WTC11 (cell line): ENCODE data around the gene CNTNAP2. TPM values are rescaled to one million over a fixed set of nuclear protein-coding genes. Genes with fewer than 3 reads are reported as not detected.

Source experiments
- ATAC-seq: fragments of 200-7000 bp; cut with Tn5 transposase; 2 replicates; pipeline ENCODE4 v1.10.0; 2021; ENCODE audit warnings: mild to moderate bottlenecking, moderate library complexity
- CTCF ChIA-PET: fragments of 300-600 bp; sonication (Branson Sonifier 250); formaldehyde crosslinking; loops from one replicate; lab custom pipeline; 2021; ENCODE audit warnings: antibody characterized with exemption; lab: Charles Lee
- POLR2A ChIA-PET: fragments of 350-600 bp; sonication (Branson Sonifier 250); formaldehyde crosslinking; loops from one replicate; lab custom pipeline; 2021; ENCODE audit warnings: antibody characterized with exemption; lab: Charles Lee
- DNase-seq: peaks from one replicate; pipeline ENCODE4 v3.0.0; 2021; ENCODE audit warnings: low spot score
- H3K27ac Mint-ChIP-seq: 2 replicates; pipeline ENCODE4 v1.8.0; 2021; ENCODE audit warnings: mixed read lengths
- H3K27me3 Mint-ChIP-seq: 2 replicates; pipeline ENCODE4 v1.8.0; 2021; ENCODE audit warnings: low read depth, mild to moderate bottlenecking, moderate library complexity, mixed read lengths
- H3K36me3 Mint-ChIP-seq: 2 replicates; pipeline ENCODE4 v1.8.0; 2021; ENCODE audit warnings: mixed read lengths
- H3K4me1 Mint-ChIP-seq: 2 replicates; pipeline ENCODE4 v1.8.0; 2022; ENCODE audit warnings: mixed read lengths
- H3K4me3 Mint-ChIP-seq: 2 replicates; pipeline ENCODE4 v1.8.0; 2021; ENCODE audit warnings: mild to moderate bottlenecking, moderate library complexity, mixed read lengths
- H3K9me3 Mint-ChIP-seq: 2 replicates; pipeline ENCODE4 v1.8.0; 2021; ENCODE audit warnings: mixed read lengths
- CREB1 ChIP-seq: sonication (generic); formaldehyde crosslinking; IDR thresholded peaks from 2 replicates; pipeline ENCODE4 v1.8.0; 2023; ENCODE audit warnings: mild to moderate bottlenecking, missing genetic modification reagents
- EMX1 ChIP-seq: fragments of 250-450 bp; sonication (Bioruptor Pico); IDR thresholded peaks from 2 replicates; pipeline ENCODE4 v1.8.0; 2021; ENCODE audit warnings: mild to moderate bottlenecking
- FOXP1 ChIP-seq: sonication (generic); formaldehyde crosslinking; IDR thresholded peaks from 2 replicates; pipeline ENCODE4 v1.8.0; 2022; ENCODE audit warnings: missing genetic modification reagents, mild to moderate bottlenecking, moderate library complexity, borderline replicate concordance
- HMGXB4 ChIP-seq: sonication (generic); formaldehyde crosslinking; IDR thresholded peaks from 2 replicates; pipeline ENCODE4 v1.8.1; 2023; ENCODE audit warnings: mild to moderate bottlenecking, moderate library complexity, missing genetic modification reagents
- MAX ChIP-seq: sonication (generic); formaldehyde crosslinking; IDR thresholded peaks from 2 replicates; pipeline ENCODE4 v1.8.0; 2022; ENCODE audit warnings: mild to moderate bottlenecking, missing genetic modification reagents
- NR1H2 ChIP-seq: sonication (generic); formaldehyde crosslinking; IDR thresholded peaks from 2 replicates; pipeline ENCODE4 v1.9.0; 2021; ENCODE audit warnings: mild to moderate bottlenecking, moderate library complexity, missing genetic modification reagents
- NR3C1 ChIP-seq: sonication (generic); formaldehyde crosslinking; conservative IDR thresholded peaks from 2 replicates; pipeline ENCODE4 v1.8.1; 2023; ENCODE audit warnings: low read depth, mild to moderate bottlenecking, missing genetic modification reagents
- PREB ChIP-seq: sonication (generic); formaldehyde crosslinking; IDR thresholded peaks from 2 replicates; pipeline ENCODE4 v1.8.1; 2022; ENCODE audit warnings: mild to moderate bottlenecking, missing genetic modification reagents, moderate library complexity, borderline replicate concordance
- RELA ChIP-seq: sonication (generic); formaldehyde crosslinking; IDR thresholded peaks from 2 replicates; pipeline ENCODE4 v1.8.1; 2022; ENCODE audit warnings: missing genetic modification reagents, mild to moderate bottlenecking, borderline replicate concordance
- SP1 ChIP-seq: sonication (generic); formaldehyde crosslinking; conservative IDR thresholded peaks from 2 replicates; pipeline ENCODE4 v1.8.1; 2022; ENCODE audit warnings: missing genetic modification reagents
- TCF7 ChIP-seq: sonication (generic); formaldehyde crosslinking; IDR thresholded peaks from 2 replicates; pipeline ENCODE4 v1.8.0; 2022; ENCODE audit warnings: mild to moderate bottlenecking, low read depth, missing genetic modification reagents, moderate library complexity
- TEAD1 ChIP-seq: sonication (generic); formaldehyde crosslinking; IDR thresholded peaks from 2 replicates; pipeline ENCODE4 v1.8.0; 2022; ENCODE audit warnings: mild to moderate bottlenecking, missing genetic modification reagents
- ZNF219 ChIP-seq: sonication (generic); formaldehyde crosslinking; IDR thresholded peaks from 2 replicates; pipeline ENCODE4 v1.8.0; 2023; ENCODE audit warnings: missing genetic modification reagents, mild to moderate bottlenecking, borderline replicate concordance
- ZNF263 ChIP-seq: sonication (generic); formaldehyde crosslinking; IDR thresholded peaks from 2 replicates; pipeline ENCODE4 v1.8.1; 2022; ENCODE audit warnings: low read depth, mild to moderate bottlenecking, moderate library complexity, missing genetic modification reagents
- ZNF416 ChIP-seq: fragments of 250-450 bp; sonication (Bioruptor Pico); IDR thresholded peaks from 2 replicates; pipeline ENCODE4 v1.9.0; 2021; ENCODE audit warnings: mild to moderate bottlenecking, inconsistent platforms
- ZNF532 ChIP-seq: fragments of 250-450 bp; sonication (Bioruptor Pico); IDR thresholded peaks from 2 replicates; pipeline ENCODE4 v1.9.0; 2021; ENCODE audit warnings: mild to moderate bottlenecking, borderline replicate concordance
- total RNA-seq: library from RNA; stranded (reverse); gene quantifications from 3 replicates; pipeline ENCODE4 v1.2.3, GENCODE V29; 2021
- TF ChIP-seq, protein P1 (sequence below): sonication (generic); formaldehyde crosslinking; IDR thresholded peaks from 2 replicates; pipeline ENCODE4 v1.8.1; 2023; ENCODE audit warnings: mild to moderate bottlenecking, missing genetic modification reagents
- TF ChIP-seq, protein P2 (sequence below): sonication (generic); formaldehyde crosslinking; IDR thresholded peaks from 2 replicates; pipeline ENCODE4 v1.8.0; 2023; ENCODE audit warnings: missing genetic modification reagents, mild to moderate bottlenecking, borderline replicate concordance
- TF ChIP-seq, protein P3 (sequence below): sonication (generic); formaldehyde crosslinking; IDR thresholded peaks from 2 replicates; pipeline ENCODE4 v1.8.0; 2022; ENCODE audit warnings: mild to moderate bottlenecking, missing genetic modification reagents

The CNTNAP2 gene
- total RNA-seq, 1 experiment from 2014 or later: 63.8 TPM

DNA sequence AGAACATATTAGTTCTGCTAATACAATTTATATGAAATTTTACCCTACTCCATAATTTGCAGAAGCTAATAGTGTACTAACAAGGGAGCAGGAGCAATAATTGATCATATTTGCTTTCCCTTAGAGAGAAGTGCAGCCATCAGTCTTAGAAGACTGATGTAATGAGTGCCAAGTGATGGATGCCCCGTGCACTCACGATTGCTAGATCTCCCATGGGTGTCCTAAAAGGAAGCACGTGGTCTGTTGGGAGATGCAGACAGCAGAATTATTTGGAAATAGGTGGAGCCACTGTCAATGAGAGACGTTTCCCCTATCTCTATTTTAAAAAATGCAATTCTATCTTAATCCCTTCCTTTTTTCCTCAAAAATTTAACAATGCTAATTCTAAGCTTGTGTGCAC lies 1701.7 kb downstream of the CNTNAP2 start:
- no peak for ATAC-seq
- Mint-ChIP-seq H3K9me3 (no peaks in the 10 kb centered on the region), H3K27me3 (no peaks in the 10 kb centered on the region), H3K27ac (no peak overlapping the region), H3K4me3 (no peak overlapping the region), H3K4me1 (peaks cover 5% of the 10 kb centered on the region), H3K36me3 (no peaks in the 10 kb centered on the region)
- DNase-seq: no peak
- ChIA-PET POLR2A (no interaction called here), CTCF (no interaction called here)
- no peak for TF ChIP-seq NR1H2 (CRISPR knock-in tag)
- TF ChIP-seq ZNF532 (CRISPR knock-in tag): no peak
- no peak for TF ChIP-seq EMX1
- TF ChIP-seq, protein P1, sequence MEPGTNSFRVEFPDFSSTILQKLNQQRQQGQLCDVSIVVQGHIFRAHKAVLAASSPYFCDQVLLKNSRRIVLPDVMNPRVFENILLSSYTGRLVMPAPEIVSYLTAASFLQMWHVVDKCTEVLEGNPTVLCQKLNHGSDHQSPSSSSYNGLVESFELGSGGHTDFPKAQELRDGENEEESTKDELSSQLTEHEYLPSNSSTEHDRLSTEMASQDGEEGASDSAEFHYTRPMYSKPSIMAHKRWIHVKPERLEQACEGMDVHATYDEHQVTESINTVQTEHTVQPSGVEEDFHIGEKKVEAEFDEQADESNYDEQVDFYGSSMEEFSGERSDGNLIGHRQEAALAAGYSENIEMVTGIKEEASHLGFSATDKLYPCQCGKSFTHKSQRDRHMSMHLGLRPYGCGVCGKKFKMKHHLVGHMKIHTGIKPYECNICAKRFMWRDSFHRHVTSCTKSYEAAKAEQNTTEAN (CRISPR knock-in tag): no peak

GRCh38 chr7:147824671-147825070 lies 1708.1 kb downstream of the CNTNAP2 start:
- no peak for ATAC-seq
- Mint-ChIP-seq H3K27ac (no peak overlapping the region), H3K27me3 (no peaks in the 10 kb centered on the region), H3K4me3 (no peak overlapping the region), H3K36me3 (no peaks in the 10 kb centered on the region), H3K9me3 (peaks cover 7% of the 10 kb centered on the region), H3K4me1 (peaks cover 12% of the 10 kb centered on the region)
- CTCF ChIA-PET: no interaction called here
- TF ChIP-seq MAX (CRISPR knock-in tag): no peak
- TF ChIP-seq ZNF263 (CRISPR knock-in tag): no peak
- no peak for TF ChIP-seq ZNF416 (CRISPR knock-in tag)
- no peak for TF ChIP-seq RELA
- TF ChIP-seq NR3C1 (CRISPR knock-in tag): no peak
- TF ChIP-seq SP1 (CRISPR knock-in tag): no peak
- POLR2A ChIA-PET: no interaction called here
- no peak for DNase-seq

DNA sequence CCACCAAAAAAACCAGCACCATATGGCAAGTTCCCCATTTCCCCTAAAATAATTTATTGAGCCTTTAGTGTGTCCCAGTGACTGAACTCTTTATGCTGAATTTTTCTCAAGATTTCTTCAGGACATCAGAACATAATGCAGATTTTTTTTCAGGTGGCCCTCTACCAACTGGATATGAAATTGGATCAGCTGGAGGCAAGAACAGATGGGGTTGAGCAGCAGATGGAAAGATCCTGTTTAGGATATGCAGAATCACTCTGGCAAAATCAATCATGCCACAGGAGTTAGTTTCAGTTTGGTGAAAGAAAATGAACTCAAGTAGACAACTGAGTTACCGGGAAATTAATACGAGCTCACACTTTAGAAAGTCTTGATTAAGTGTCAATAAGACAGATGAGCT lies 1712.4 kb downstream of the CNTNAP2 start:
- ATAC-seq (no peak), DNase-seq (no peak)
- no peak overlapping the region for H3K27ac Mint-ChIP-seq
- H3K36me3 Mint-ChIP-seq: no peaks in the 10 kb centered on the region
- H3K27me3 Mint-ChIP-seq: no peaks in the 10 kb centered on the region
- peaks cover 14% of the 10 kb centered on the region for H3K9me3 Mint-ChIP-seq
- ChIA-PET CTCF (no interaction called here), POLR2A (no interaction called here)
- peaks cover 10% of the 10 kb centered on the region for H3K4me1 Mint-ChIP-seq
- H3K4me3 Mint-ChIP-seq: no peak overlapping the region
- TF ChIP-seq PREB: no peak
- TF ChIP-seq, protein P2, sequence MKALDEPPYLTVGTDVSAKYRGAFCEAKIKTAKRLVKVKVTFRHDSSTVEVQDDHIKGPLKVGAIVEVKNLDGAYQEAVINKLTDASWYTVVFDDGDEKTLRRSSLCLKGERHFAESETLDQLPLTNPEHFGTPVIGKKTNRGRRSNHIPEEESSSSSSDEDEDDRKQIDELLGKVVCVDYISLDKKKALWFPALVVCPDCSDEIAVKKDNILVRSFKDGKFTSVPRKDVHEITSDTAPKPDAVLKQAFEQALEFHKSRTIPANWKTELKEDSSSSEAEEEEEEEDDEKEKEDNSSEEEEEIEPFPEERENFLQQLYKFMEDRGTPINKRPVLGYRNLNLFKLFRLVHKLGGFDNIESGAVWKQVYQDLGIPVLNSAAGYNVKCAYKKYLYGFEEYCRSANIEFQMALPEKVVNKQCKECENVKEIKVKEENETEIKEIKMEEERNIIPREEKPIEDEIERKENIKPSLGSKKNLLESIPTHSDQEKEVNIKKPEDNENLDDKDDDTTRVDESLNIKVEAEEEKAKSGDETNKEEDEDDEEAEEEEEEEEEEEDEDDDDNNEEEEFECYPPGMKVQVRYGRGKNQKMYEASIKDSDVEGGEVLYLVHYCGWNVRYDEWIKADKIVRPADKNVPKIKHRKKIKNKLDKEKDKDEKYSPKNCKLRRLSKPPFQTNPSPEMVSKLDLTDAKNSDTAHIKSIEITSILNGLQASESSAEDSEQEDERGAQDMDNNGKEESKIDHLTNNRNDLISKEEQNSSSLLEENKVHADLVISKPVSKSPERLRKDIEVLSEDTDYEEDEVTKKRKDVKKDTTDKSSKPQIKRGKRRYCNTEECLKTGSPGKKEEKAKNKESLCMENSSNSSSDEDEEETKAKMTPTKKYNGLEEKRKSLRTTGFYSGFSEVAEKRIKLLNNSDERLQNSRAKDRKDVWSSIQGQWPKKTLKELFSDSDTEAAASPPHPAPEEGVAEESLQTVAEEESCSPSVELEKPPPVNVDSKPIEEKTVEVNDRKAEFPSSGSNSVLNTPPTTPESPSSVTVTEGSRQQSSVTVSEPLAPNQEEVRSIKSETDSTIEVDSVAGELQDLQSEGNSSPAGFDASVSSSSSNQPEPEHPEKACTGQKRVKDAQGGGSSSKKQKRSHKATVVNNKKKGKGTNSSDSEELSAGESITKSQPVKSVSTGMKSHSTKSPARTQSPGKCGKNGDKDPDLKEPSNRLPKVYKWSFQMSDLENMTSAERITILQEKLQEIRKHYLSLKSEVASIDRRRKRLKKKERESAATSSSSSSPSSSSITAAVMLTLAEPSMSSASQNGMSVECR (CRISPR knock-in tag): no peak
- TF ChIP-seq HMGXB4 (CRISPR knock-in tag): no peak
- TF ChIP-seq TEAD1 (CRISPR knock-in tag): no peak
- TF ChIP-seq, protein P3, sequence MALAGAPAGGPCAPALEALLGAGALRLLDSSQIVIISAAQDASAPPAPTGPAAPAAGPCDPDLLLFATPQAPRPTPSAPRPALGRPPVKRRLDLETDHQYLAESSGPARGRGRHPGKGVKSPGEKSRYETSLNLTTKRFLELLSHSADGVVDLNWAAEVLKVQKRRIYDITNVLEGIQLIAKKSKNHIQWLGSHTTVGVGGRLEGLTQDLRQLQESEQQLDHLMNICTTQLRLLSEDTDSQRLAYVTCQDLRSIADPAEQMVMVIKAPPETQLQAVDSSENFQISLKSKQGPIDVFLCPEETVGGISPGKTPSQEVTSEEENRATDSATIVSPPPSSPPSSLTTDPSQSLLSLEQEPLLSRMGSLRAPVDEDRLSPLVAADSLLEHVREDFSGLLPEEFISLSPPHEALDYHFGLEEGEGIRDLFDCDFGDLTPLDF: no peak
- no peak for TF ChIP-seq FOXP1 (CRISPR knock-in tag)
- no peak for TF ChIP-seq CREB1
- no peak for TF ChIP-seq TCF7
- TF ChIP-seq ZNF219 (CRISPR knock-in tag): no peak
